IgD-negative memory B cell (primary cell): ENCODE results near the gene THY1. TPM values are rescaled to one million over a fixed set of nuclear protein-coding genes. Genes with fewer than 3 reads are reported as not detected.

Experiments used
- H3K27ac Mint-ChIP-seq, 3 donors: one replicate each; pipeline ENCODE4 v1.8.0; 2020 to 2022; ENCODE audit warnings: mild to moderate bottlenecking in 3 of 3, mixed read lengths in 3 of 3, moderate library complexity in 1 of 3
- H3K27me3 Mint-ChIP-seq: one replicate; pipeline ENCODE4 v1.8.0; 2021; ENCODE audit warnings: mixed read lengths
- H3K36me3 Mint-ChIP-seq: one replicate; pipeline ENCODE4 v1.8.0; 2020; ENCODE audit warnings: mild to moderate bottlenecking, mixed read lengths
- H3K4me1 Mint-ChIP-seq, 3 donors: one replicate each; pipeline ENCODE4 v1.8.0; 2020 to 2022; ENCODE audit warnings: mixed read lengths in 3 of 3, mild to moderate bottlenecking in 1 of 3
- H3K4me3 Mint-ChIP-seq, 4 donors: one replicate each; pipeline ENCODE4 v1.8.0; 2020 to 2022; ENCODE audit warnings: mild to moderate bottlenecking in 4 of 4, mixed read lengths in 4 of 4, moderate library complexity in 3 of 4
- H3K9me3 Mint-ChIP-seq, 3 donors: one replicate each; pipeline ENCODE4 v1.8.0; 2020 to 2021; ENCODE audit warnings: mixed read lengths in 3 of 3, mild to moderate bottlenecking in 1 of 3
- polyA plus RNA-seq: library from polyadenylated mRNA; unstranded; fragments of 300-500 nt; fragmentation: Illumina TruSeq; gene quantifications from one replicate; pipeline ENCODE4 v1.2.3, GENCODE V29; 2021

THY1 gene
- polyA plus RNA-seq, 1 donor from 2014 or later = not detected

GRCh38 chr11:119367661-119368120 lies 55.3 kb downstream of the THY1 start:
- Mint-ChIP-seq H3K4me3 (no peak overlapping the region), H3K4me1 (peaks cover 5 to 10% (median 9%) of the 10 kb centered on the region in 3 donors), H3K27me3 (peaks cover 55% of the 10 kb centered on the region), H3K9me3 (peaks cover 0 to 4% (median 0%) of the 10 kb centered on the region in 3 donors), H3K36me3 (no peaks in the 10 kb centered on the region), H3K27ac (peak overlapping the region in 1 of 3 donors; percentile 64)

Other genes starting within 250 kb of the THY1 start
- gene NHERF4, start 237.7 kb downstream of the THY1 start, polyA plus RNA-seq = not detected
- gene CBL, start 216.8 kb downstream of the THY1 start, polyA plus RNA-seq = 10.0 TPM
- gene MCAM, start 106.0 kb downstream of the THY1 start, polyA plus RNA-seq = 1.3 TPM
- gene RNF26, start 88.6 kb downstream of the THY1 start, polyA plus RNA-seq = 41.1 TPM
- not detected for gene C1QTNF5, start 82.3 kb downstream of the THY1 start, polyA plus RNA-seq
- gene MFRP, start 76.5 kb downstream of the THY1 start, polyA plus RNA-seq = not detected
- gene USP2, start 41.5 kb downstream of the THY1 start, polyA plus RNA-seq = not detected